HG02885 (cell line): ENCODE results near the gene NAV2.
"Not testable (repeated sequence)": the region's sequence is repeated elsewhere in the genome, so short reads cannot be mapped to it uniquely, and the experiment has no call there.

Experiments used
- ATAC-seq: cut with Tn5 transposase; IDR thresholded peaks from one replicate; pipeline ENCODE4 v1.9.1; 2021; ENCODE audit warnings: mild to moderate bottlenecking; ENCODE audit not compliant: unreplicated experiment, poor library complexity

Gene NAV2

DNA sequence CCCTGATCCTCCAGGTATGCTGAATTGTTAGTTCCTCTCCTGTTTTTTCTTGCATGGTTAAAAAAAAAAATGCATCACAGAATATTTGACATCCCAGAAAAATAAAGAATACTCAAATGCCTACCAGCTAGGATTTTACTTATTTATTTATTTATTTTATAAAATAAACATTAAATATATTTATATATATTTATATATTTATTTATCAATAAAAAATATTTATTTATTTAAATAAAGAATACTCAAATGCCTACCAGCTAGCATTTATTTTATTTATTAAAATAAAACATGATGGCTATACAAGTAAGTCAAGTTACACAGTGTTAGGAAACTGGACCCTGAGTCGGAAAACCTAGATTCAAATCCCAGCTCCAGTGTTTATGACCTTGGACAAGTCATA is 164.1 kb downstream of the NAV2 start:
- ATAC-seq = no peak

DNA sequence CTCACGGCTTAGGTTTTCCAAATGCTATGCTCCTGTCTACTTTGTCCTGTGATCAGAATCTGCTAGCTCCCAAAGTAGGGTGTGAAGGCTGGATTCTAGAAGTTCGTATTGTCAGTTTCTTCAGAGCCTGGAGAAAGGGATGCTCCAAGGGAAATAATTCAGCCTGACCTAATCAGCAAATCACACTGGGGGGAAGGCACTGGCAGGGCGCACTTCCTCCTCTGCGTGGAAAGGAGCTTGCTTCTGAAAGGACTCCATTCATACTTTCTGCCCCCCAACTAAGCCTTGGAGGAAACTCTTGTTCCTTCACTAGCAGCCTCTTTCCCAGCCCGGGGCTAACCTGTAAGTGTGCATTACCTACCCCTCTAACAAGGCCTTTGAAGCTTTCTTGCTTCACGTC is 165.9 kb downstream of the NAV2 start:
- ATAC-seq = no peak

- no peak for ATAC-seq
These were observed 166.9 kb downstream of the NAV2 start for GRCh38 chr11:19879307-19880087.

GRCh38 chr11:19880088-19880345 is 167.4 kb downstream of the NAV2 start:
- no peak for ATAC-seq

DNA sequence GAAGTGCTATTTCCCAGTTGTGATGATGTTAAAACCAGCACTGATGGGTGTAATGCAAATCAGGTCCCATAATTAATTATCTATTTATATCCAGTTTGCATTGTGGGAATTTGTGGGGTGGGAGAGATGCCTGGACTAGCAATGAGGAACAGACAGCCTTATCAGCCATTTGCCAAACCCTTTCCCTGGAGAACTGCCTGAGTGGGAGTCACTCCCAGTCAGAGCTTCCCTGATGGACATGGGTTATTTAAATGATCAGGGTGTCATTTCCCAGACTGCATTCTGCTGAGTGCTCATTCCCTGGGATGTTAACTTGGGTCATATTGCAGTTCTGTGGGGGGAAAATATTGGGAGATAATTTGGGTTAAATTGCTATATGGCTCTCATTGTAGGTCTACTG is 168.5 kb downstream of the NAV2 start:
- ATAC-seq = no peak

DNA sequence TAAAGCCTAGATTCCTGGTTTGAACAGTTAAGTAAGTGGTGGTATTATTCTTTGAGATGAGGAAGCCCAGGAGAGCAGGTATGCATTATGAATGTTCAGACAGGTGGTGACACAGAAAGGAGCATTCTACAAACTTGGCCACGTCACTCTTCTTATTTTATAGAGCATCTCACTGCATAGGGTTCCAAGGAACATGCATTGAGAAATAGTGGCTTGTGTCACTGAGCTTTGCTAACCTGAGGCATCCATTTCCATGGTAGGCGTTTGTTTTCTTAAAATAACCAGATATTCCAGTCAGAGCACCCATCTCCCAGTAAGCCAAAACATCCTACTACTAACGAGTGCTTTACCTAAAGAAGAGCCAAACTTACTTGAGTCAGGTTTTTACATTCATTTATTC is 169.7 kb downstream of the NAV2 start:
- no peak for ATAC-seq

DNA sequence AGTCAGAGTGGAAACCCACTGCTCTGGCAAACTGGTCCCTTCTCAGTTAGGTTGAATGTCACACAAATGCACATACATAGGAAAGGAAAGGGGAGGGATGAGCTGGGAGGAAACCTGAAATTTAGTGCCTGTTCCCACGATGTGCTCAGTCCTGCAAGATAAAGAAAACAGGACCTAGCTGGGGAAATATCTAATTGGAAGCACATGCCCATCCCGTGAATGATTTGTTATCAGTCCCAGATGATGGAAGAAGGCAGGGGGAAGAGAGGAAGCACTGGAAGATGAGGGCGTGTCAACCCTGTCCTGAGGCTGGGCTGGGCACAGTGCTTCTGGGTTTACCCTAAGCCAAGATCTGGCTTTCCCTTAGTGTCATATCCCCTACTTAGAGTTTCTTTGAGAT is 173.9 kb downstream of the NAV2 start:
- ATAC-seq = no peak

DNA sequence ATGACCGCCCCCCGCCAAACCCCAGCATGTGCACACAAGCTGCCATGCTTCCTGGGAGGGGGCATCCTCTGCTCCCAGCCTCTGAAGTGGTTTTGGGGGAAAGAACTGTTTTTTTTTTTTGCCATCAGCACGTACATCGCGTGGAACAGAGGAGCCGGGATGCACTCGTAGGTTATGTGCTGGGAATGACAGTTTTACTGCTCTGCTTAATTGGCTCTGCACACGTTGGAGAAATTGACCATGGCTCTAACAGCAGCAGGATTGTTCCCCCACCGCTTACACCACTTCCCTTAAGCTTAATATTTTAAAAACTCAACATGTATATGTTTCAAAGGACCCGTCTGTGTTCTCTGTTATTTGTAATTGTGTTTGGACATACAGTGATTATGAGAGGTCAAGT is 175.2 kb downstream of the NAV2 start:
- ATAC-seq = no peak

DNA sequence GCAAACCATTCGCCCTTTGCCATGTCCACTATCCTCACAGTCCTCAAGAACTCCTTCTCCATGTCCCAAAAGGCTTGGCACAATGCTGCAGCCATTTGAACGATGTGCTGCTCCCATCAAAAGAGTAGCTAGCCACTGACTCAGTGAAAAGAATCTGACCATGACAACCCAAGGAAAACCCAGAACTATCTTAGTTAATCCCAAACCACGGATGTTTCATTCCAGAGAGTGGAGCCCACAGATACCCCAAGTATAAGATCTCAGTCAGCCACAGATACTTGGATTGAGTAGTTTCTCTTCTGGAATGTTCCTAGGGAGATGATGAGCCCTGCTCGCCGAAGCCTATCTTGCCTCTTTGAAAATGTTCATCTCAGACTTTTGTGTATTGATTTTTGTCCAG is 176.9 kb downstream of the NAV2 start:
- ATAC-seq = no peak

GRCh38 chr11:19890308-19890707 is 177.7 kb downstream of the NAV2 start:
- ATAC-seq = no peak

- ATAC-seq = no peak
These were observed 178.4 kb downstream of the NAV2 start for GRCh38 chr11:19891022-19891421.

DNA sequence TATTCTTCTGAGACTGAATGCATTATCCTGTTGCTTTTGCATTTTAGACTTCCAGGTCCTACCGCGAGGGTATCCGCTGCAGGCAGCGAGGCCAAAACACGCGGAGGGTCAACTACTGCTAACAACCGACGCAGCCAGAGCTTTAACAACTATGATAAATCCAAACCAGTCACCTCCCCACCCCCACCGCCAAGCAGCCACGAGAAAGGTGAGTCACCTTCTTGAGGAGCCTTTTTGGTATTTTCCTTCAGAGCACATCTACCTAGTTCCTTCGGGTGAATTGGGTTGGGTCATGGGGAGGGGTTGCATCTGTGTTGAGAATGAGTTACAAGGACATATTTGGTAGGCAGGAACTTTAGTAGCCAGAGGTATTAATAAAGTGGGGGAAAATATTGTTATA is 179.8 kb downstream of the NAV2 start:
- no peak for ATAC-seq

- no peak for ATAC-seq
These were observed 180.2 kb downstream of the NAV2 start for GRCh38 chr11:19892876-19893275.

- ATAC-seq = no peak
These were observed 181.8 kb downstream of the NAV2 start for GRCh38 chr11:19894404-19894803.

GRCh38 chr11:19895037-19895436 is 182.4 kb downstream of the NAV2 start:
- not testable (repeated sequence) for ATAC-seq

- ATAC-seq = no peak
These were observed 183.1 kb downstream of the NAV2 start for GRCh38 chr11:19895776-19896175.

DNA sequence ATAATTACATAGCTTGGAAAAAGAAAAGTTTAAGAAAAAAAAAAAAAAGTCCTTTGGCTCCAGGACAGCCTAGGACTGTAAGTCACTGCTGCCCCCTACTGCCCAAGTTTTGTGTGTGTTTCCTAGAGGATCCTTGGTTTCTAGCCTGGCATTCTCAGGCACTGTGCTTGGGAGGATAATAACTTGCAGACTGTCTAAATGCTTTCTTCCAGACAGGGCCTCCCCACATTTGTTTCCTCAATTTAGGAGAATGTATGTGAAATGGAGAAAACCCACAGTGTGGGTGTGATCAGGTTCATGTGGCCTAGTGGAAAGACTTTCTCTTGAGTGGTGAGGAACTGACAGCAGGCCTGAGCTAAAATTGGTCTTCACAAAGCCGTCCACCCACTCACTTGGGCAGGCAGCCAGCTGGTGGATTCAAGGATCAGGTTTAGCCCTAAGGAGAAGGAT is 191.0 kb downstream of the NAV2 start:
- ATAC-seq = peak; percentile 57

GRCh38 chr11:19905280-19905853 is 192.7 kb downstream of the NAV2 start:
- no peak for ATAC-seq

DNA sequence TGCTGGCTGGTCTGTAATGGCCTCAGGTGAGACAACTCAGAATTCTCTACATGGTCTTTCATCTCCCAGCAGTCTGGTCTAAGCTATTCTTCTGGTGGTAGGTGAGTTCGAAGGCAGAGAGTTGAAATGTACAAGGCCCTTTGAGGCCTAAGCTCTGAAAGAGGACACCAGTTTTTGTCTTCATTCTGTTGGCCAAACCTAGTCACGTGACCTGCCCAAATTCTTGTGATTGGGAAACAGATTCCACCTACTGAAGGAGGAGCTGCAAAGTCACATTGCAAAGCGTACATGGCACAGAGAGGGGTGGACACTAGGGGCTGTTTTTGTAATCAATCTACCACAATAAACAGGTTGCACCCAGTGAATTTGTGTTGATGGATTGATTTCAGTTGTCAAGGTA is 193.5 kb downstream of the NAV2 start:
- no peak for ATAC-seq

DNA sequence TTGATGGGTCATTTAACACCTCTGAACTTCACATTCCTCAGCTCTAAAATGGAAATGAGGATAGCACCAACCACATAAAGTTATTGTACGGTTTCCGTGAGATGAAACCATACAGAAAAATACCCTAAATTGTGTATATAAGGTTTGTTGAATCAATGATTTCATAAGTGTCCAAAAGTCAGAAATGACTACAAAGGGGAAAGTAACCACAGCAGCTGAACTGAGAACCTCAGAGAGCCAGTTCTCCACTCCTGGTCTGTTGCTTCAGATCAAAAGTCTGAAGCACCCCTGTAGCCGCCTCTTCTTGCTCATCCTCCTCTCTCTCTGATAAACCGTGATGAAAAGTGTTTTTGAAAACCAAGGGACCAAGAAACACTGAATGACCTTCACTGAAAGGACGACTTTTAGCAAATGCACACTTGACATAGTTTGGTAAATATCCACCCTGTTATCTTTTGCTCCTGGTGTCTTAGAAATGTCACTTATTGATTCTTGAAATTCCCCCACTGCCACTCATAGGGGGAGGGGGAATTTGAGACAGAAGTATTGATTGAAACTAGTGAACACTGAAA is 194.5 kb downstream of the NAV2 start:
- ATAC-seq = peak; percentile 88

DNA sequence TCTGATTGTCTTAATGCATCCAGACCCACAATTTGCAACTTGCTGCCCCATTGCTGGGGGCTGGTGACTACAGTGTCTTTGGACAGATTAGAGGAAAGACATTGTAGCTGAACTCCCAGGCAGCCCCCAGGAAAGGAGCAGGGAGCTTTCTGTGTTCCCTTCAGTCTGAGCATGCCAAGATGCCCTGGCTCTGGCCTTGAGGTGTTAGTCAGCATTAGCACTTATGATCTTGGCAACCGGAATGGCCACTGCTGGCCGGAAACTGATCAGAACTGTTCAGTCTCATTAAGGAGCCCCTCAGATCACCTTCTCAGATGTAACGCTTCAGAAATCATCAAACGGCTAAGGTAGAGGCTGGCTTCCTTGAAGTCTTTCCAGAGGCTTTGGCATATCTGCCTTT is 195.2 kb downstream of the NAV2 start:
- ATAC-seq = no peak

GRCh38 chr11:19910931-19911330 is 198.3 kb downstream of the NAV2 start:
- no peak for ATAC-seq
